Body of pancreas (tissue), 4 donors: ENCODE measurements around the gene NCR1.

ENCODE experiments used
- CTCF ChIP-seq, 7 experiments: fragments of 450-650 bp in 4 of 7; fragments of 200-600 bp in 3 of 7; sonication (generic) in 3 of 7; IDR thresholded peaks; one replicate each; pipeline ENCODE4 v1.5.1; 2016 to 2019; ENCODE audit warnings: antibody characterized with exemption in 7 of 7
- POLR2A ChIP-seq, 3 donors: fragments of 450-650 bp; IDR thresholded peaks; one replicate each; pipeline ENCODE4 v1.6.1; 2016; ENCODE audit warnings: antibody characterized with exemption in 3 of 3, mild to moderate bottlenecking in 2 of 3

- TF ChIP-seq CTCF (IDR thresholded peaks at IDR 0.05) (no peak), POLR2A (IDR thresholded peaks at IDR 0.05) (no peak)
Measured at GRCh38 chr19:54888239-54888638, 17.7 kb upstream of the NCR1 start.
